Panc1 (cell line): ENCODE measurements around the gene SULF2. TPM values are rescaled to one million over a fixed set of nuclear protein-coding genes. Genes with fewer than 3 reads are reported as not detected.

ENCODE experiments used
- ATAC-seq: fragments of 200-7000 bp; cut with Tn5 transposase; 2 replicates; pipeline ENCODE4 v1.9.1; 2020; ENCODE audit warnings: mild to moderate bottlenecking, moderate library complexity
- BruUV-seq: library from RNA; stranded (reverse); fragments of 400-500 nt; replicated peaks from 2 replicates; lab custom pipeline; 2021; lab: Mats Ljungman, UMichigan
- CTCF ChIA-PET: fragments of 300-600 bp; sonication (Branson Sonifier 250); formaldehyde crosslinking; loops from one replicate; lab custom pipeline; 2022; ENCODE audit warnings: antibody characterized with exemption; lab: Charles Lee
- POLR2A ChIA-PET: fragments of 300-600 bp; sonication (Branson Sonifier 250); formaldehyde crosslinking; loops from one replicate; lab custom pipeline; 2022; ENCODE audit warnings: antibody characterized with exemption; lab: Charles Lee
- DNase-seq: peaks from one replicate; pipeline ENCODE4 v3.0.0-alpha.2; 2010; ENCODE audit warnings: low read depth, low spot score
- H3K27ac ChIP-seq: 2 replicates; pipeline ENCODE4 v1.5.1; 2011; ENCODE audit warnings: mild to moderate bottlenecking, low read length, inconsistent platforms
- H3K27me3 ChIP-seq: fragments of 200-500 bp; sonication (Bioruptor generic); 2 replicates; pipeline ENCODE4 v1.6.0; 2014; ENCODE audit warnings: low read length, inconsistent platforms; ENCODE audit not compliant: control insufficient read depth, insufficient read depth
- H3K36me3 ChIP-seq: fragments of 200-500 bp; sonication (Bioruptor generic); 2 replicates; pipeline ENCODE4 v1.5.1; 2014; ENCODE audit warnings: inconsistent platforms, mild to moderate bottlenecking, low read length, moderate library complexity; ENCODE audit not compliant: control insufficient read depth, insufficient read depth
- H3K4me1 ChIP-seq: 2 replicates; pipeline ENCODE4 v1.5.1; 2011; ENCODE audit warnings: inconsistent platforms, mild to moderate bottlenecking, low read length, moderate library complexity; ENCODE audit not compliant: control insufficient read depth, insufficient read depth
- H3K4me3 ChIP-seq, 2 experiments: 2 replicates each; pipeline ENCODE4 v1.5.1; 2011 to 2012; ENCODE audit warnings: low read depth in 2 of 2, low read length in 2 of 2, mild to moderate bottlenecking in 2 of 2, inconsistent platforms in 1 of 2, moderate library complexity in 1 of 2
- H3K9me3 ChIP-seq: fragments of 200-500 bp; sonication (Bioruptor generic); 2 replicates; pipeline ENCODE4 v1.5.1; 2014; ENCODE audit warnings: low read depth, mild to moderate bottlenecking, inconsistent platforms, low read length, moderate library complexity; ENCODE audit not compliant: control insufficient read depth, insufficient read depth
- CTCF ChIP-seq: fragments of 450-650 bp; IDR thresholded peaks from 2 replicates; pipeline ENCODE4 v1.5.1; 2017; ENCODE audit warnings: mild to moderate bottlenecking
- POLR2AphosphoS5 ChIP-seq: IDR thresholded peaks from 2 replicates; pipeline ENCODE4 v1.6.1; 2012; ENCODE audit warnings: mild to moderate bottlenecking, low read depth, low read length, moderate library complexity
- SIN3A ChIP-seq: IDR thresholded peaks from 2 replicates; pipeline ENCODE4 v1.6.1; 2012; ENCODE audit warnings: low read depth, mild to moderate bottlenecking, low read length, moderate library complexity, borderline replicate concordance; ENCODE audit not compliant: insufficient read depth
- TCF7L2 ChIP-seq: IDR thresholded peaks from 2 replicates; pipeline ENCODE4 v1.6.1; 2011; ENCODE audit warnings: mild to moderate bottlenecking, low read depth, low read length, inconsistent platforms
- in situ Hi-C: cut with HindIII; loops from 2 replicates; pipeline ENCODE4 v1.10.0; 2016; ENCODE audit warnings: low sequenced_read_pairs, low pct_unique_long_range_greater_than_20kb
- intact Hi-C: fragments of 100-400 bp; cut with micrococcal nuclease; formaldehyde crosslinking; loops from one replicate; pipeline ENCODE4 v1.10.0; 2022; ENCODE audit not compliant: unreplicated experiment
- total RNA-seq: library from RNA; stranded (reverse); gene quantifications from one replicate; pipeline ENCODE4 v1.2.1, GENCODE V29; 2021; ENCODE audit not compliant: unreplicated experiment
- TF ChIP-seq, protein P1 (sequence below), 2 experiments: IDR thresholded peaks; 2 replicates each; pipeline ENCODE4 v1.6.1; 2011 to 2012; ENCODE audit warnings: low read depth in 2 of 2, control low read depth in 1 of 2, low read length in 1 of 2, mild to moderate bottlenecking in 1 of 2, moderate library complexity in 1 of 2; ENCODE audit not compliant: insufficient read depth in 1 of 2

SULF2 gene
- total RNA-seq, 1 experiment from 2014 or later: 1.4 TPM

- in situ Hi-C loops: no loop called here
- H3K36me3 ChIP-seq: no peaks in the 10 kb centered on the region
- POLR2A ChIA-PET: interaction anchor here (0.6 kb wide), 1 partner anchor 88 kb away, joined by 3 read pairs; no protein-coding TSS in a partner anchor
Observed at GRCh38 chr20:47679462-47679861, 105.8 kb downstream of the SULF2 start.

DNA sequence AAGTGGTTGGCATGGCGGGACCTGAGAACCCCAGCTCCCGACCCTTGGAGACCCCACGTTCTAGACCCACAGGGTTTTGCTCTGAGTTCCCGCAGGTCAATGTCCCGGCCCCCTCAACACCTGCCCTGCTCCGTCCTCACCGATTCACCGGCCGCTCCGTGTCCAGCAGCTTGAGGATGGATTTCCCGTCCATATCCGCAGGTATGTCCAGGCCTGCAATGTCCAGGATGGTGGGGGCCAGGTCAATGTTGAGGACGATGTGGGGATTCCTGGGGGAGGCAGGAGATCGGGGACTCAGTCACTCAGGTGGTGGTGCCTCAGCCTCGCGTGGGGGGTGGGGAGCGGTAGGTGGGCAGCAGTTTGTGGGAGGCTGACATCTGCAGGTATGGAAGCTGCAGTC, 106.7 kb downstream of the SULF2 start:
- no peak for DNase-seq
- intact Hi-C loops: loop anchor here (5.0 kb wide), 1 partner anchor 944 kb away; no protein-coding TSS in a partner anchor
- no peaks in the 10 kb centered on the region for H3K4me1 ChIP-seq
- in situ Hi-C loops: no loop called here
- no peak for ATAC-seq
- H3K27me3 ChIP-seq: no peaks in the 10 kb centered on the region
- H3K27ac ChIP-seq: no peak overlapping the region
- H3K9me3 ChIP-seq: no peaks in the 10 kb centered on the region
- no peaks in the 10 kb centered on the region for H3K36me3 ChIP-seq
- POLR2A ChIA-PET: no interaction called here
- H3K4me3 ChIP-seq: no peak overlapping the region
- no TSS peak for BruUV-seq
- CTCF ChIA-PET: interaction anchor here (0.6 to 1.4 kb wide), 3 partner anchors 9 to 942 kb away, joined by 3 to 7 read pairs (median 3); no protein-coding TSS in a partner anchor
- no peak for TF ChIP-seq TCF7L2
- TF ChIP-seq SIN3A: no peak
- TF ChIP-seq POLR2AphosphoS5: no peak
- TF ChIP-seq, protein P1, sequence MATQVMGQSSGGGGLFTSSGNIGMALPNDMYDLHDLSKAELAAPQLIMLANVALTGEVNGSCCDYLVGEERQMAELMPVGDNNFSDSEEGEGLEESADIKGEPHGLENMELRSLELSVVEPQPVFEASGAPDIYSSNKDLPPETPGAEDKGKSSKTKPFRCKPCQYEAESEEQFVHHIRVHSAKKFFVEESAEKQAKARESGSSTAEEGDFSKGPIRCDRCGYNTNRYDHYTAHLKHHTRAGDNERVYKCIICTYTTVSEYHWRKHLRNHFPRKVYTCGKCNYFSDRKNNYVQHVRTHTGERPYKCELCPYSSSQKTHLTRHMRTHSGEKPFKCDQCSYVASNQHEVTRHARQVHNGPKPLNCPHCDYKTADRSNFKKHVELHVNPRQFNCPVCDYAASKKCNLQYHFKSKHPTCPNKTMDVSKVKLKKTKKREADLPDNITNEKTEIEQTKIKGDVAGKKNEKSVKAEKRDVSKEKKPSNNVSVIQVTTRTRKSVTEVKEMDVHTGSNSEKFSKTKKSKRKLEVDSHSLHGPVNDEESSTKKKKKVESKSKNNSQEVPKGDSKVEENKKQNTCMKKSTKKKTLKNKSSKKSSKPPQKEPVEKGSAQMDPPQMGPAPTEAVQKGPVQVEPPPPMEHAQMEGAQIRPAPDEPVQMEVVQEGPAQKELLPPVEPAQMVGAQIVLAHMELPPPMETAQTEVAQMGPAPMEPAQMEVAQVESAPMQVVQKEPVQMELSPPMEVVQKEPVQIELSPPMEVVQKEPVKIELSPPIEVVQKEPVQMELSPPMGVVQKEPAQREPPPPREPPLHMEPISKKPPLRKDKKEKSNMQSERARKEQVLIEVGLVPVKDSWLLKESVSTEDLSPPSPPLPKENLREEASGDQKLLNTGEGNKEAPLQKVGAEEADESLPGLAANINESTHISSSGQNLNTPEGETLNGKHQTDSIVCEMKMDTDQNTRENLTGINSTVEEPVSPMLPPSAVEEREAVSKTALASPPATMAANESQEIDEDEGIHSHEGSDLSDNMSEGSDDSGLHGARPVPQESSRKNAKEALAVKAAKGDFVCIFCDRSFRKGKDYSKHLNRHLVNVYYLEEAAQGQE (IDR thresholded peaks at IDR 0.05; ENCODE audit: insufficient read depth in 1 of 2, low read depth in 2 of 2, low read length in 1 of 2): no peak
- TF ChIP-seq CTCF: no peak

More at GRCh38 chr20:47679462-47679861, 105.8 kb downstream of the SULF2 start:
- no peaks in the 10 kb centered on the region for H3K9me3 ChIP-seq
- DNase-seq: no peak
- CTCF ChIA-PET: interaction anchor here (0.5 kb wide), 1 partner anchor 32 kb away, joined by 3 read pairs; no protein-coding TSS in a partner anchor
- no peak for ATAC-seq
- TF ChIP-seq CTCF (no peak), POLR2AphosphoS5 (no peak), TCF7L2 (no peak), SIN3A (no peak)
- TF ChIP-seq, protein P1 (IDR thresholded peaks at IDR 0.05; ENCODE audit: insufficient read depth in 1 of 2, low read depth in 2 of 2, low read length in 1 of 2): no peak
- intact Hi-C loops: loop anchor here (5.0 kb wide), 1 partner anchor 943 kb away; no protein-coding TSS in a partner anchor
- H3K27ac ChIP-seq: no peak overlapping the region
- H3K4me1 ChIP-seq: no peaks in the 10 kb centered on the region
- H3K4me3 ChIP-seq: no peak overlapping the region
- BruUV-seq: no TSS peak
- no peaks in the 10 kb centered on the region for H3K27me3 ChIP-seq
